Gastroesophageal sphincter (tissue), 3 donors: Measurements from ENCODE around the gene MYT1.

Source experiments
- CTCF ChIP-seq, 4 experiments: fragments of 200-600 bp in 2 of 4; fragments of 450-650 bp in 2 of 4; sonication (generic) in 1 of 4; IDR thresholded peaks; one replicate each; pipeline ENCODE4 v1.5.1; 2017 to 2019; ENCODE audit warnings: antibody characterized with exemption in 4 of 4, mild to moderate bottlenecking in 2 of 4, moderate library complexity in 2 of 4
- POLR2A ChIP-seq, 2 donors: fragments of 450-650 bp; IDR thresholded peaks; one replicate each; pipeline ENCODE4 v1.6.1; 2017; ENCODE audit warnings: antibody characterized with exemption in 2 of 2, mild to moderate bottlenecking in 2 of 2, moderate library complexity in 1 of 2

- TF ChIP-seq POLR2A (IDR thresholded peaks at IDR 0.05) (no peak), CTCF (IDR thresholded peaks at IDR 0.05) (no peak)
Observed at GRCh38 chr20:64194269-64194668, 30.0 kb downstream of the MYT1 start.
